NCI-H2171 treated with DMSO at 0.1 percent for 48 hours (cell line): ENCODE results near the gene ZBTB20.

ENCODE experiments used
- DNase-seq: peaks from one replicate; lab custom pipeline; 2025; lab: John Stamatoyannopoulos, UW

Gene ZBTB20

GRCh38 chr3:114904633-114905032 lies 242.5 kb downstream of the ZBTB20 start:
- DNase-seq = no peak

DNA sequence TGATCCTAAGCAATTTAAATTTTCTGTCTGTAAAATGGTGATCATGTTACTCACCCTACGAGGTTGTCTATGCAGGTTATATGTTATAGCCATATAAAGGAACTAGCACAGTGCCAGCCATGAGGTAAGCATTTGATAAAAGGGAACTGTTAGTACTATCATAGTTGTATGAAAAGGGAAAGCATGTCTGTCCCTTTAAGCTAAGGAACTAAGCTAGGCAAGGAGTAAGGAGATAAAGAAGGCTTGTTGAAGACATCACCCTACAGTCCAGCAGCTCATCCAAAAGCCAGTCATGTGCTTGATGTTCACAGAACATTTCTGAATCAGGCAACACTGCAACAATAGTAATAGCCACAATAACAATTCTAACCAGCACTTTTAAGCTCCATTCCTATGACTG lies 243.9 kb downstream of the ZBTB20 start:
- no peak for DNase-seq

- DNase-seq = no peak
Observed at GRCh38 chr3:114902691-114903101, 244.4 kb downstream of the ZBTB20 start.

GRCh38 chr3:114900908-114901307 lies 246.2 kb downstream of the ZBTB20 start:
- no peak for DNase-seq

- DNase-seq = peak; percentile 99
Observed at GRCh38 chr3:114899186-114899931, 247.7 kb downstream of the ZBTB20 start.

DNA sequence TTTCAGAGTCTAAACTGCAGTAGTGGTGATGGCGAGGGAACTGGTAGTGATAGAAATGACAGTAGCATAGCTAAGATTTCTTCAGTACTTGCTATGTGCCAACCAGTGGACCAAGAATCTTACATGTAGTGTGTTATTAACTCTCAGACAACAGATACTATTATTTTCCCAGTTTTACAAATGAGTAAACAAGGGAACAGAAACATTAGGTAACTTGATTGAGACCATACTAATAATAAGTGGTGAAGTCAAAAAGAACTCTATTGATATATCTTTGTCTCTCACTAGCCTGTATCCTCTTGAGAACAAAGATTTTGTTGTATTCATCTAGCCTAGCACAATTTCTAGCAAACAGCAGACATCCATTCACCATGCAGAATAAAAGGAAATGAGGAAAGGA lies 250.1 kb downstream of the ZBTB20 start:
- DNase-seq = no peak

- no peak for DNase-seq
Observed at GRCh38 chr3:114893361-114893760, 253.7 kb downstream of the ZBTB20 start.

- DNase-seq = peak; percentile 87
Observed at GRCh38 chr3:114892880-114893279, 254.2 kb downstream of the ZBTB20 start.

DNA sequence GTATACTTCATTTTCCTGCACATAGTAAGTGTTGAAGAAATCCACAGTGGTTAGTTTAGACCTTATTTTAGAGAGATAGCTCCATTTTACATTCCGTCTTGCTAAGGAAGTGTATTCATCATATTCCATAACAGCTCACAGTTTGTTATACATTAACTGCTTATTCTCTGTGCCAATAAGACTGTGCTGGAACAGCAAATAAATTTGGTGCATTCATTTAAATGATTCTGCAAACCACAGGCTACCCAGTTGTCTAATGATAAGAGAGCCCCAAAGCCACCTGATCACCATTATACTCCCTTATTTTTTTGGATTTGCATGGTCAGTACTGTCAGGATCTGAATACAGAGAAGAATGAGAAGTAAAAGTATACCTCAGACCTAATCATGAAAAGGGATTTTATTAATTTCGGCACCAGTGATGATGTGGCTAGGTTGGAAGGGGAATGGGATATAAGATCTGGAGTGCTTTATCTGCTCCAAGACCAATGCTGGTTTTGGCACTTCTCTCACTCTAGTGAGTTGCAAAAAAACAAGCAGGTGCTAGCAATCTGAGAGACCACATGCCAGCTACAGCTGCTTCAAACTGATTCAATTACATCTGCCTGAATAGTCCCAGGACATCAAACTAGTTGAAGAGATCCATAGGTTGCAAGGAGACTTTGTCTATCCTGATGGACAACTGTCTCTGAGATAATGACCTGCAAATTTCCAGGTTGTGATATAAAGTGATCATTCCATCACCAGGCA lies 254.8 kb downstream of the ZBTB20 start:
- peak; percentile 96 for DNase-seq

GRCh38 chr3:114887806-114888205 lies 259.3 kb downstream of the ZBTB20 start:
- no peak for DNase-seq

GRCh38 chr3:114886905-114887304 lies 260.2 kb downstream of the ZBTB20 start:
- DNase-seq = no peak

GRCh38 chr3:114884213-114884923 lies 262.7 kb downstream of the ZBTB20 start:
- no peak for DNase-seq

DNA sequence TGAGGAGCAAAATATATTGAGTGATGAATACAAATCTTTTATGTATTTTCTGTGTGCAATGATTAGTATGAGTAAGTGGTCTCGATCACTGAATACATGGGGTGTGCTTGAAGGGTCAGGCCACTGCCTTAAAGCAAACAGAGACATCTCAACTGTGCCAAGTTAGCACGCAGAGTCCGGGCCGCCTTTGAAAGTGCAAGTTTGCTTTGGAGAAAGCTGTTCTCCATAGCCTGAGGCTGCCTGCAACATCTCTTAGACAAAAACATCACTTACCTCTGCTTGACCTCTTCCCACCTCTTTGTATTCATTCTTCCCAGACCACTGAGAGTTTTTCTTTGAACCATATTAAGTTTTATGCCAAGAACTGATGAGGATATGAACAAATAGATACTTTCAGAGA lies 267.0 kb downstream of the ZBTB20 start:
- DNase-seq = peak; percentile 83

GRCh38 chr3:114879059-114880031 lies 267.7 kb downstream of the ZBTB20 start:
- peak; percentile 89 for DNase-seq

- peak; percentile 39 for DNase-seq
Observed at GRCh38 chr3:114878114-114878839, 268.8 kb downstream of the ZBTB20 start.

DNA sequence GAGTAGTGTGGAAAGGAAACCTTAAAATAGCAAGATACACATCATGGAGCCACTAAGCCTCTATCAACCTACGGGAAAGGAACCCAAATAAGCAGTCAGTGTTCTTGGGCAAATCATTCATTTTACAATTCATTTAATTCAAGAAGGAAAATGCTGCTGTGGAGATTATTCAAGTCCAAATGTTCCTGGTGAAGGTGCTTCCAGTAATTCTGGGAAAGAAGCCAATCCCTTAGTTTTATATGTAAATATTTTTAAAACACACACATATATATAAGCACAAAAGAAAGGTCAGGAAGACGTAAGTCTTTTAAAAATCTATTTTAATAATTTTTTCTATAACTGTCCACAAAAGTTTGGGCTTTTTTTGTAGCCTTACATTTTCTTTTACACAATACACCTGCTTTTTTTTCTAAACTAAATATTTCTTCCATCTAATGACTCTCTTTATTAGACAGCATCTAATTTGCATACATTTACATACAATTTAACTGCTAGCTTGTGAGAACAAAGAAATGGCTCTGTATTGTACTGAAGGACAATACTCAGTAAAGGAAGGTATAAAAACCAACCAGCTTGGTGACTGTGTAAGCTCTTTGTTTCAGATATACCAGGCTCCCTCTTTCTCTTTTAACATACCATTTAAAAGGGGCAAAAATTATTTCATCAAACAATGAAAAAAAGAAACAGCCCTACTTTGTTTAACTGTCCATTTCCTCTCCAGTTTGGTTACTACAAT lies 269.5 kb downstream of the ZBTB20 start:
- DNase-seq = no peak

GRCh38 chr3:114874522-114874971 lies 272.5 kb downstream of the ZBTB20 start:
- DNase-seq = no peak

DNA sequence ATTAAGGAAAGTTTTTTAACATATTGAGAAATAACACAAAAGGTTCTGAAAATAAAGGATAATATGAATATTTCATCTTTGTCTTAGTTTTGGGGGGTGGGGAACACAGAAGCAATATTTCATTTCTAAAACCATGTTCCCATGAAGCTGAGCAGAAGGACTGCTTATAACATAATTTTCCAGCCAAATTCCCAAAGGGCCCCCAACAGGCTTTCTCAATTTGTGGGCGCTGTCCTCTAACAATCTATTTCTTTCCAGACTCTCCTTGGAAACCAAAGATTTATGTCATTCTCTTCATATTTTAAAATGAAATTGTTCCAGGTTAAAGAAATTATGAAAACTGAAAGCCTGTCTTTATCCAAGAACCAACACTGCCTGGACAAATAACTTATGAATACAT lies 273.5 kb downstream of the ZBTB20 start:
- no peak for DNase-seq

GRCh38 chr3:114872588-114872987 lies 274.5 kb downstream of the ZBTB20 start:
- no peak for DNase-seq

GRCh38 chr3:114872050-114872449 lies 275.0 kb downstream of the ZBTB20 start:
- DNase-seq = no peak
